NCI-H524 treated with DMSO at 0.1 percent for 48 hours (cell line): ENCODE measurements around the gene RUSC1.

Experiments
- DNase-seq: peaks from one replicate; lab custom pipeline; 2025; lab: John Stamatoyannopoulos, UW

The RUSC1 gene

GRCh38 chr1:155295183-155295941 lies 25.3 kb upstream of the RUSC1 start:
- DNase-seq: no peak

- no peak for DNase-seq
Observed at GRCh38 chr1:155295942-155296267, 24.8 kb upstream of the RUSC1 start.

- DNase-seq: no peak
Observed at GRCh38 chr1:155296661-155297060, 24.0 kb upstream of the RUSC1 start.

GRCh38 chr1:155297384-155297783 lies 23.3 kb upstream of the RUSC1 start:
- DNase-seq: no peak

- no peak for DNase-seq
Observed at GRCh38 chr1:155300024-155300423, 20.7 kb upstream of the RUSC1 start.

GRCh38 chr1:155300553-155301329 lies 20.0 kb upstream of the RUSC1 start:
- DNase-seq: no peak

GRCh38 chr1:155301342-155301841 lies 19.3 kb upstream of the RUSC1 start, which contains the start of gene PKLR:
Gene PKLR, minus strand, starts transcription at chr1:155301438. Its CDS starts 43 bp downstream, at chr1:155301395.
- no peak for DNase-seq

- no peak for DNase-seq
Observed at GRCh38 chr1:155304558-155305063, 16.1 kb upstream of the RUSC1 start.

- no peak for DNase-seq
Observed at GRCh38 chr1:155305881-155306391, 14.8 kb upstream of the RUSC1 start.

GRCh38 chr1:155307247-155307740 lies 13.4 kb upstream of the RUSC1 start:
- no peak for DNase-seq

- DNase-seq: peak; percentile 94
Observed at GRCh38 chr1:155308493-155309422, 11.9 kb upstream of the RUSC1 start, which contains the start of gene FDPS. Gene FDPS, plus strand, starts transcription at chr1:155308866. Its CDS starts 924 bp downstream, at chr1:155309790.

GRCh38 chr1:155309423-155310021 lies 11.2 kb upstream of the RUSC1 start:
- no peak for DNase-seq

GRCh38 chr1:155313261-155313660 lies 7.4 kb upstream of the RUSC1 start:
- no peak for DNase-seq

- DNase-seq: no peak
Observed at GRCh38 chr1:155316922-155317321, 3.8 kb upstream of the RUSC1 start.

- no peak for DNase-seq
Observed at GRCh38 chr1:155318082-155318481, 2.6 kb upstream of the RUSC1 start.

- DNase-seq: no peak
Observed at GRCh38 chr1:155319536-155319935, 1.2 kb upstream of the RUSC1 start.

GRCh38 chr1:155320252-155320651 lies 442 bp upstream of the RUSC1 start:
- no peak for DNase-seq

GRCh38 chr1:155321639-155322503 lies 1.2 kb downstream of the RUSC1 start:
- DNase-seq: no peak

GRCh38 chr1:155322571-155322952 lies 1.9 kb downstream of the RUSC1 start:
- DNase-seq: no peak
